Endometrial microvascular endothelial cells (primary cell): ENCODE results near the gene ARHGEF37. TPM values are rescaled to one million over a fixed set of nuclear protein-coding genes. Genes with fewer than 3 reads are reported as not detected.

Source experiments
- in situ Hi-C: cut with HindIII; loops from 2 replicates; pipeline ENCODE4 v1.10.0; 2017; ENCODE audit warnings: low sequenced_read_pairs, low pct_unique_long_range_greater_than_20kb; ENCODE audit errors: inconsistent ontology term
- total RNA-seq: library from RNA; depleted of rRNA; stranded (reverse); fragments of >200 nt; gene quantifications from one replicate; pipeline ENCODE4 v1.2.3, GENCODE V29; 2015; ENCODE audit errors: inconsistent ontology term

The ARHGEF37 gene
- total RNA-seq, 1 donor from 2014 or later: 1.5 TPM

DNA sequence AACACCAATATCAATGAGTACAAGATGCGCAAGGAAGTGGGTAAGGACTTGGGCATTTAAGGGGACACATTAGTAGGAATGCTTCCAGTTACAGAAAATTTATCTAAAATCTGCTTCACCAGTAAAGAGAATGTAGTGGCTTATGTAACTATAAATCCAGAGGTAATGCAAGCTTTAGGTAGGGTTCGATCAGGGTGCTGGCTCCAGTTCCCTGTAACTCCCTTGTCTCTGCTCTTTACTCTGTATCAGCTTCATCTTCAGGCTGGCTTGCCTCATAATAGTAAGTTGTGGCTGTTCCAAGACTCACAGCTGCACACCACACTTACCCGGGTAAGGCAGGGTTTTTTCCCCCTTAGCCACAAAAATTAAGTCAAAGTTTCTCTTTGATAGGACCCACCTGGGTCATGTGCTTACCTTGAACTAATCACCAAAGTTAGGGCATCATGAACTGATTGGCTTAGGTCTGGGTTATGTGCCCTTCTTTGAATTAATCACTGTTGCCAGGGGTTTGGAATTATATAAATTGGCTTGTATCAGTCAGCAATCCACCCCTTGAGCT lies 35.5 kb downstream of the ARHGEF37 start:
- in situ Hi-C loops: no loop called here

- in situ Hi-C loops: no loop called here
Measured at GRCh38 chr5:149617760-149618306, 36.5 kb downstream of the ARHGEF37 start.

GRCh38 chr5:149618581-149619248 lies 37.4 kb downstream of the ARHGEF37 start:
- in situ Hi-C loops: no loop called here

DNA sequence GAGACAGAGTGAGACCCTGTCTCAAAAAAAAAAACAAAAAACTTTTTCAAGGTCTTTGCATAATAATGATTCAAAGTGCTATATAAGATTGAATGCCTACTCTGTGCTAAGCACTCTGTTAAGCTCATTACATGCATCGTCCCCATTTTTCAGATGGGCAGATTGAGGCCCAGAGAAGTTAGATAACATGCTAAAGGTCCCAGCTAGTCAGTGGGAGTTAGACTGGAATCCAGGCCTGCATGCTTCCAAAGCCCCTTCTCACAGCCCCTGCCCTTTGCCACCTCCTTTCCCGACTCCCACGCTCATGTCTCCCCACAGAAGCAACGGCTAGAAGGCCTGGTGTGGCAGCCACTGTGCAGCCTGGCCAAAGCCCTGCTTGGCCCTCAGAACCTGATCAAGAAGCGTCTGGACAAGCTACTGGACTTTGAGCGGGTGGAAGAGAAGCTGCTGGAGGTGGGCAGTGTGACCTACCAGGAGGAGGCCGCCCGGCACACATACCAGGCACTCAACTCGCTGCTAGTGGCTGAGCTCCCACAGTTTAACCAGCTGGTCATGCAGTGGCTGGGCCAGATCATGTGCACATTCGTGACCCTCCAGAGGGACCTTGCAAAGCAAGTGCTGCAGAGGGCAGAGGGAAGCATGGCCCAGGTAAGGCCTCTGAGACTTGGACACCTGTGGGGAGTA lies 40.3 kb downstream of the ARHGEF37 start:
- in situ Hi-C loops: no loop called here

- in situ Hi-C loops: no loop called here
Measured at GRCh38 chr5:149622466-149622865, 41.2 kb downstream of the ARHGEF37 start.

DNA sequence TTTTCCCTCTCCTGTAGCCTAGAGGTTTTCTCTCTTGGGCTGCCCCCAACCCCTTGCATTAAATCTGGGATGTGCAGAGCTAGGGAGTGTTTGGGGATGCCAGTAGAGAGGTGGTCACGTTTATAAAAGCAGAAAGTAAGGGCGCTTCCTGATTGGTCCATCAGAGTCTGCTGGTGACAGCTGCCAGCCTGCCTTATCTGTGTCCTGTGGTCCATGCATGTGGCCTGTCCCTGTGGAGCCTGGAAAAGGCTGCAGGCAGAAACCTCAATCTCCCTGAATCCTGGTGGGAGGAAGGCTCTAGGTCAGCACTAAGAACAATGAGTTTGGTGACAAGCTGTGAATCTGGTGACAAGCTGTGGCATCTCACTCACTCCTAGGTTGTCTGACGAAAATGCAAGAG lies 42.2 kb downstream of the ARHGEF37 start:
- in situ Hi-C loops: no loop called here

DNA sequence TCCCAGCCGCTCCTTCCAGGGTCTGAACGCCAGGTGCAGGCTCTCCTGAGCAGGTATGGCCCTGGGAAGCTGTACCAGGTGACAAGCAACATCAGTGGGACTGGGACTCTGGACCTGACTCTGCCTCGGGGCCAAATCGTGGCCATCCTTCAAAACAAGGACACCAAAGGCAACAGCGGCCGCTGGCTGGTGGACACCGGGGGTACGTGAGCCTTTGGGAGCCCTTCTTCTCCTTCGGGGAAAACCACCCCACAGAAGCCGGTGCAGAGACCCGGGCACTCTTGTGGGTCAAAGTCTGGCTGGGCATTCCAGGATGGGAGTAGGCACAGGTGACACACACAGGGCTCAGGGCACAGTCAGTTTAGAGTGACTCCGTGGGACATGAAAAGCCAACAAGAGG lies 45.8 kb downstream of the ARHGEF37 start:
- in situ Hi-C loops: no loop called here

- in situ Hi-C loops: no loop called here
Measured at GRCh38 chr5:149628221-149628620, 46.9 kb downstream of the ARHGEF37 start.

- in situ Hi-C loops: no loop called here
Measured at GRCh38 chr5:149628846-149629388, 47.6 kb downstream of the ARHGEF37 start.

GRCh38 chr5:149629421-149629820 lies 48.1 kb downstream of the ARHGEF37 start:
- in situ Hi-C loops: no loop called here

DNA sequence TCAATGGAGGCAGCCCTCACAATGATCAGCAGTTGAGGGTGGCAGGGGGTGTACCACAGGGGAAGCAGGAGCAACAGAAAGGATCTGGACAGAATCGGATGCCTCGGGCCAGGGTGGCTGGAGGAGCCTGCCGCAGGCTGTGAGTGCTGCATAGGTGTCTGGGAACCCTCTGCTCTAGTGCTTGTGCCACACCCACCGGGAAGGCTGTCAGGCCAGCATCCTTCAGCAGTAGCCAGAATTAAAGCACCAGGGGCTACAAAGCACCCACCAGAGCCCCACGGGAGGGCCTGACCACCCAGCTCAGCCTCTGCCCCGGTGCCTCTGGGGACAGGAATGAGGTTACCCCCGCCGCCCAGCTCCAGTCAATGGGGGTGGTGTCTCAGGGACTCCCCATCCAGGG lies 49.0 kb downstream of the ARHGEF37 start:
- in situ Hi-C loops: no loop called here

GRCh38 chr5:149631506-149631905 lies 50.2 kb downstream of the ARHGEF37 start:
- in situ Hi-C loops: no loop called here

GRCh38 chr5:149632311-149633251 lies 51.3 kb downstream of the ARHGEF37 start:
- in situ Hi-C loops: no loop called here

DNA sequence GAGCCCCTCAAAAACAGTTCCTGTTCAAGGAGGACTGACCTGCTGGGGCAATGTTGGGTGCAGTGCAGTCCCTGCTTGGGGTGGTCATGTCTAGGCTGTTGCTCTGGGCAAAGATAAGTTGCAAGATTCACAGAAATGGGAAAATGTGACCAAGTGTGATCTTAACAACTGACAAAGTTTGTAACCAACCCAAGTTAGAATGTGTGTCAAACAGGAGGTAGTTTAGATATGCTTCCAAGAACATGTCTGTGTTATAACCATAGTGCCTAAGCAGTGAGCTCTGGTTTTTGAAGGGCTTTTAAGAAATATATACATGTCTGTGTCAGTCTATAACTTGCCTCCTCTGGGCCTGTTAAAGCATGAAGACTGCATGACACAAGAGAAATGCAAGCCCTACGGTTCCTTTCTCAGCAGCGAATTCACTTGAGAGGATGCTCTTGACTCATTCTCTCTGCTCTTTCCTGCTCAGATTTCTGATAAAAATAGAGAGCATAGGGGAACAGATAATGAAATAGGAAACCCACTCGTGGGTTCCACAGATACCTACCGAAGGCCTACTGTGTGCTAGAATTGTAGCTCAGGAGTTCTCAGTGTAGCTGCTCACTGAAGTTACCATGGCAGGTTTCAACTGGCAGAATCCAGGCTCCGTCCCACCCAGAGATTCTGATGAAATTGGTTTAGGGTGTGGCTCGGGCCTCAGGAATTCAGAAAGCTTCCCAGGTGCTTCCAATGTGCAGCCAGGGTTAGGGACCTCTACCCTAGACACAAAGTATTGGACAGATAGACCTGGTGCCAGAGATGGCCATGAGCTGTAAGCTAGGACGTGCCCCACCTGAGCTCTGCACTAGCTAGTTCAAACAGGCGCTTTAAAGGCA lies 52.4 kb downstream of the ARHGEF37 start:
- in situ Hi-C loops: no loop called here

GRCh38 chr5:149635394-149635793 lies 54.1 kb downstream of the ARHGEF37 start:
- in situ Hi-C loops: no loop called here

GRCh38 chr5:149636191-149636860 lies 55.0 kb downstream of the ARHGEF37 start:
- in situ Hi-C loops: no loop called here

GRCh38 chr5:149636861-149637246 lies 55.6 kb downstream of the ARHGEF37 start:
- in situ Hi-C loops: no loop called here
